Upper lobe of left lung (tissue), 4 donors: ENCODE measurements around the gene PTF1A.

Experiments used
- EP300 ChIP-seq, 4 donors: sonication (generic); formaldehyde crosslinking; IDR thresholded peaks; one replicate each; pipeline ENCODE4 v1.5.1; 2017; ENCODE audit warnings: antibody characterized with exemption in 4 of 4, control low read depth in 2 of 4
- POLR2A ChIP-seq, 4 donors: fragments of 450-650 bp; IDR thresholded peaks; one replicate each; pipeline ENCODE4 v1.5.1; 2016 to 2017; ENCODE audit warnings: antibody characterized with exemption in 4 of 4, mild to moderate bottlenecking in 2 of 4
- POLR2AphosphoS5 ChIP-seq, 2 donors: sonication (generic); formaldehyde crosslinking; IDR thresholded peaks; one replicate each; pipeline ENCODE4 v1.5.1; 2017; ENCODE audit warnings: antibody characterized with exemption in 2 of 2
- TF ChIP-seq, protein P1 (sequence below), 6 experiments: fragments of 450-650 bp in 4 of 6; fragments of 200-600 bp in 2 of 6; sonication (generic) in 2 of 6; IDR thresholded peaks; one replicate each; pipeline ENCODE4 v1.5.1; 2016 to 2019; ENCODE audit warnings: antibody characterized with exemption in 6 of 6

DNA sequence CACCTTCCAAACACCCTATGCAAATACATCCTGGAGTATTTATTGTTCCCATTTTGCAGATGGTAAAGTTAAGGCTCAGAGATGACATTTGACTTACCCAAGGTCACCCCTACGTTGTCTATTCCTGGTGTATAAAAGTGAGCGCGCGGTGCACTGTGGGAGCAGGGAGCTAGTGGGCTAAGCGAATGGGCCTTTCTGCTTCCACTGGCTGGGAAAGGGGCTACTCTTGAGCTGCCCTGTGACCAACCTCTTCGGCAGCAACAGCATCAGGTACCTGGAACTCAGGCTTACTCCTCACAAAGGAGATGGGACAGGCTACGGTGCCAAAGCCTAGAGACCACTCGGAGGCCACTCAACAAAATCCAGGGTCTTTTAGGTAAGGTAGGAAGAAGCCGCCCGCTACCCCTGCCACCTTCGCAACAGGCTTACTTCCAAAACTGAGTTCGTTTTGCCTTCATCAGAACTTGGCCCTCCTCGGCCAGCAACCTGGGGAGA lies 2.4 kb downstream of the PTF1A start:
- TF ChIP-seq, protein P1, sequence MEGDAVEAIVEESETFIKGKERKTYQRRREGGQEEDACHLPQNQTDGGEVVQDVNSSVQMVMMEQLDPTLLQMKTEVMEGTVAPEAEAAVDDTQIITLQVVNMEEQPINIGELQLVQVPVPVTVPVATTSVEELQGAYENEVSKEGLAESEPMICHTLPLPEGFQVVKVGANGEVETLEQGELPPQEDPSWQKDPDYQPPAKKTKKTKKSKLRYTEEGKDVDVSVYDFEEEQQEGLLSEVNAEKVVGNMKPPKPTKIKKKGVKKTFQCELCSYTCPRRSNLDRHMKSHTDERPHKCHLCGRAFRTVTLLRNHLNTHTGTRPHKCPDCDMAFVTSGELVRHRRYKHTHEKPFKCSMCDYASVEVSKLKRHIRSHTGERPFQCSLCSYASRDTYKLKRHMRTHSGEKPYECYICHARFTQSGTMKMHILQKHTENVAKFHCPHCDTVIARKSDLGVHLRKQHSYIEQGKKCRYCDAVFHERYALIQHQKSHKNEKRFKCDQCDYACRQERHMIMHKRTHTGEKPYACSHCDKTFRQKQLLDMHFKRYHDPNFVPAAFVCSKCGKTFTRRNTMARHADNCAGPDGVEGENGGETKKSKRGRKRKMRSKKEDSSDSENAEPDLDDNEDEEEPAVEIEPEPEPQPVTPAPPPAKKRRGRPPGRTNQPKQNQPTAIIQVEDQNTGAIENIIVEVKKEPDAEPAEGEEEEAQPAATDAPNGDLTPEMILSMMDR (IDR thresholded peaks at IDR 0.05): no peak
- TF ChIP-seq POLR2A (IDR thresholded peaks at IDR 0.05) (no peak), POLR2AphosphoS5 (IDR thresholded peaks at IDR 0.05) (no peak), EP300 (IDR thresholded peaks at IDR 0.05) (no peak)
